Superior temporal gyrus (tissue), 1 donor: ENCODE results near the gene ST8SIA6.
"Not testable (repeated sequence)": the region's sequence is repeated elsewhere in the genome, so short reads cannot be mapped to it uniquely, and the experiment has no call there.

ENCODE experiments used
- DNase-seq: peaks from one replicate; pipeline ENCODE4 v3.0.0-alpha.2; 2016; ENCODE audit errors: extremely low spot score

Gene ST8SIA6

GRCh38 chr10:17457083-17457482 is 2.7 kb upstream of the ST8SIA6 start:
- no peak for DNase-seq

GRCh38 chr10:17456032-17456548 is 1.7 kb upstream of the ST8SIA6 start:
- DNase-seq = no peak

DNA sequence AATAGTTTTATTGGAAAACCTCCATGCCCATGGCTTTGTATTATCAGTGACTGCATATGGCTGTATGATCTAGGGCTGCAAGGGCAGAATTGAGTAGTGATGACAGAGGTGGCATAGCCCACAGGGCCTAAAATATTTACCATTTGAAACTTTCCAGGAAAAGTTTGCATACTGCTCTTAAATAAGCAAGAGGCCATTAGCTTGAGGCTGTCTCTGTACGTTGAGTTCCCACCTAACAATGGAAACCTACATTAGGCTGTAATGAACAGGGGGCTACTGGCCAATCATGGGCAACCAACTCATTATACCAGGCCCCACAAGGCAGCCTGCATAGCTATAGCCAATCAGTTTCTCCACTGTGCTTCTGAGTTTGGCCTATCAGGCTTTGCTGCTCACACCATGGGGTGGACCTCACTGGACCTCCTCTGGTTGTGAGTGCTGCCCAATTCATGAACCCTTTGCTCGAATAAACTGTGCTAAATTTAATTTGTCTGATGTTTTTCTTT is 673 bp upstream of the ST8SIA6 start:
- no peak for DNase-seq

DNA sequence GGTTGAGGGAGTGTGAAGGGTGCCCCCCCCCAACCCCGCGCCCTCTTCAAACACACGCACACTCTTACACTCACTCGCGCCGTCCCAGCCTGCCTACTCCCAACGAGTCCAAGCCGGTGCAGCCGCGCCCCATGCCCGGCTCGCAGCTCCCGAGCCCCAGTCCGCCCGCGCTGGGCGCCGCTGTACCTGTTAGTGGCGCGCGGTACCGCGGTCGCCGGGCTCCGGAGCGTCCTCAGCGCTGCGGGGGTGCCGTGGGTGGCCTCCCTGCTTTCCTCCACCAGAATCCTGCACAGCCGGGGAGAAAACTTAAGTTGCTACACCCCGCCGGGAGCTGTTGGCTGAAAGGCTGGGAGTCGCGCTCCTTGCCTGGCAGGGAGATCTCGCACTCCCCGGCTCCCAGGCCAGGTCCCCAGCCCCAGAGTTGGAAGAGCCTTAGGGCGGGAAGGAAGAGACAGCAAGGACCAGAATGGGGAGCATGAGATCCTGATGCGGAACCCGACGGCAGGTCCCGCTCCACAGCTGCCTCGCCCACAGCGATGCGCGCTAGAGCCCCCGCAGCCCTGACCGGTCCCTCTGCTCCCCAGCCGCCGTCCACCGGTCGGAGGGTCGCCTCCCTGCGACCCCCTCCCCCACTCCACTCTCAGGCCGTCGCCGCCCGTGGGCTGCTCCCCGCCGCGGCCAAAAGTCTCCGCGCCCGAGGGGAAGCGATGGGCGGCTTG is 863 bp downstream of the ST8SIA6 start:
- DNase-seq = no peak

- DNase-seq = no peak
These were observed 1.4 kb downstream of the ST8SIA6 start for GRCh38 chr10:17453035-17453372.

GRCh38 chr10:17452060-17452841 is 2.1 kb downstream of the ST8SIA6 start:
- DNase-seq = no peak

DNA sequence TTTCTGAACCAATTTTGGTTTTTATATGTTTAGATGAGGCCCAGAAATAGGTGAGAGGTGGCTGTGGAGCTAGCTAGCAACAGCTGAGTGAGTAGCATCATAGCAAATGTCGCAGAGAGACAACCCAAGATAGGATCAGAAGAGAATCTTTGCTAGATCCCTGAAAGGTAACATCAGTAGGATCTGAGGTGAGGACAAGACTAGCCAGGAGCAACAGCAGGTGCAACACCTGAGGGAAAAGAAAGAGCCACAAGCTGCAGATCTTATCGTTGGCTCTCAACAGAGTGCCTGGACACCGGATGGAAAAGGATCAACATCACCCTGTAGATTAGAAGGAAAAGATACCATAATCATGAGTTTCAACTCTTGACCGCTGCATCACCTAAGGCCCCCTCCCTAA is 4.4 kb downstream of the ST8SIA6 start:
- no peak for DNase-seq

GRCh38 chr10:17445400-17445998 is 8.9 kb downstream of the ST8SIA6 start:
- no peak for DNase-seq

GRCh38 chr10:17444388-17444714 is 10.0 kb downstream of the ST8SIA6 start:
- DNase-seq = no peak

- DNase-seq = no peak
These were observed 10.5 kb downstream of the ST8SIA6 start for GRCh38 chr10:17443707-17444387.

DNA sequence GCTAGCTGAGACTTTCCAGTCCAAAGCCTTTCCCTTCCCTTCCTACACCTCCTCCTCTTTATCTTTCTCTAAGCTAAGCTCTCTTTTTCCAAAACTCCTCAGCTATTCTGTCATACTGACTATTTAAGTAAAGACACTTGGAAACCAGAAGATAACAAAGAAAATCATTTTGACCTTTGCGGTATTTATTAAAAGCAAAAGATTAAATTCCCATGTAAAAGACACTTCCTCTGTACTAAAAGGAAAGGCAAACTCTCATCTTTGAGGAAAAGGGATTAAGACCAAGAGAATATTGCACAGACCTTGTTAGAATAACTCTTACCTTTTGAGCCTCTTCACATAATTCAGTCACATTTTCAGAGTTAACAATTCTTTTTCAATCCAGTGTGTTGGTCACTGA is 15.8 kb downstream of the ST8SIA6 start:
- DNase-seq = no peak

DNA sequence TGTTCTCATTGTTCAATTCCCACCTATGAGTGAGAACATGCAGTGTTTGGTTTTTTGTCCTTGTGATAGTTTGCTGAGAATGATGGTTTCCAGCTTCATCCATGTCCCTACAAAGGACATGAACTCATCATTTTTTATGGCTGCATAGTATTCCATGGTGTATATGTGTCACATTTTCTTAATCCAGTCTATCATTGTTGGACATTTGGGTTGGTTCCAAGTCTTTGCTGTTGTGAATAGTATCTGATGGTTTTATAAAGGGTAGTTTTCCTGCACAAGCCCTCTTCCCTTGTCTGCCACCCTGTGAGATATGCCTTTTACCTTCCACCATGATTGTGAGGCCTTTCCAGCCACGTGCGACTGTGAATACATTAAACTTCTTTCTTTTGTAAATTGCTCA is 17.8 kb downstream of the ST8SIA6 start:
- DNase-seq = not testable (repeated sequence)

GRCh38 chr10:17435953-17436352 is 18.4 kb downstream of the ST8SIA6 start:
- no peak for DNase-seq

- DNase-seq = no peak
These were observed 19.2 kb downstream of the ST8SIA6 start for GRCh38 chr10:17435187-17435586.

DNA sequence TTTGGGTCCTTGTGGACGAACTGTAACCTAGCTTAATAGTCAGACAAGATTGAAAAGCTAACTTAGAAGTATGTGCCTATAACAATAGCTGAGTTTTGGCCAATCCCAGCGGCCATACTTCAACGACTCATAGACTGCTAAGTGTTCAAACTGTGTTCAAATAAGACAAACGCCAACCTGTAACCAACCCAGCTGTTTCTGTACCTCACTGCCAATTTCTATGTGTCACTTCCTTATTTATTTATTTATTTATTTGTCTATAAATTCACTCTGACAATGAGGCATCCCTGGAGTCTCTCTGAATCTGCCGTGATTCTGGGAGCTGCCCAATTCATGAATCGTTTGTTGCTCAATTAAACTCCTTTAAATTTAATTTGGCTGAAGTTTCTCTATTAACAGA is 21.7 kb downstream of the ST8SIA6 start:
- DNase-seq = no peak

- peak; percentile 32 for DNase-seq
These were observed 22.5 kb downstream of the ST8SIA6 start for GRCh38 chr10:17431871-17432311.

GRCh38 chr10:17430647-17431355 is 23.6 kb downstream of the ST8SIA6 start:
- DNase-seq = peak; percentile 80

- DNase-seq = no peak
These were observed 24.9 kb downstream of the ST8SIA6 start for GRCh38 chr10:17429490-17429889.

DNA sequence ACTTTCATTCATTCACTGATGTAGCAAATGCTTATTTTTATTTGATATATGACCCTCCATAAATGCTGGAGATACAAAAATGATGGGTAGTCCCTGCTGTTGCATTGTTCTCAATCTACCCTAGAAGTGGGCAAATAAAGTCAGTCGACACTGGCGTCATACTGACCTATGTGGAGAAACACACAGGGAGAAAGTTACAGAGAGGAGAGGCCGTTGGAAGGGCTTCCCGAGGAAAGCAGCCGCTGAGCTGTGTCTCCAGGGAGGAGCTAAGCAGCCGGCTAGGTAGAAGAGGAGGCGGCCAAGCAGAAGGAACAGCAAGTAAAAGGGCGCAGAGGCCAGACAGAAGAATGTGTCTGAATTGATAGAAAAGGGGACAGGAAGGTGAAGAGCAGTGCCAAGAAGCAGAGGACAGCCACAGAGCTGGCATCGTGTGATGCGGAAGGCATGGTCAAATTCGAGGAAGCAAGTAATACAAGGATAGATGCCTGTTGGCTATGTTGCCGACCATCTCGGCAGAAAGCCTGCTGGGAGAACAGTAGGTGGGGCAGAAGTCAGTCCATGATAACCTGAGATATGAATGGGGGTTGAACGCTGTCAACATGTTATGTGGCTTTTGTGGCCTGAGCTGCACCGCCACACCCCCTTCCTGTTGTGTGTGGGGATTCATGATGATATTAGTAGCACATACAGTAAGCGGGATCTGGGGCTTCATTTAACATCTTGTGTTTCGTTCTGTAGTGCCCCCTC is 25.9 kb downstream of the ST8SIA6 start:
- no peak for DNase-seq

DNA sequence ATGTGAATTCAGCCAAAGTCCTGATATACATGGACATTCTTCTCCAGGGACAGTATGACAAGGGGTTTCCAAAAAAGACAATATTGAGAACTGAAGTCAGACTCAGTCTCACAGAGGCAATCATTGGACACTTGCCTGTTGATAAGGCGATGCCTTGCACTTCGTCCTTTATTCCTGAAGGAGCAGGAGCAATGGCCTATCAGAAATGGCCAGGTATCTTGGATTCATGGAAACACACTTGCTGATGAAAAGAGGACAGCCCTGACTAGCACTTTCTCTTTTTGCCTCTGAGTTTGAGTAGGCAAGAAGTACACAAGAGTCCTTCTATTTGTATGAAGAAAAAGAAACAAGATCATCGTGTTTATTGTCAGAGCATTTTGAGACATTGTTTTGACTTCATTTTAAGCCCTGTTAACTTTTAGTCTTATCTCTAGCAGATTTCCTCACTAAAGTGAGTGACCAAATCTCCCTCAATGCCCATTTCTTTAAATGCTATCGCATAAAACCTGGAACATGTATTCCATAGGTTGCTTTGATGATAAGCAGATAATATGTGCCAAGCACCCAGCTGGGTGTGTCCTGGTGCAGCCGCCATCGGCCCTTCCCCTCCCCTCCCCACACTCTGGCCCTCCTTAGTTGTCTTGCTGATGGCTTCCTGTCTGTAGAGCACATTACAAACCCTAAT is 26.6 kb downstream of the ST8SIA6 start:
- DNase-seq = no peak
